Measurements from ENCODE around the gene CARNS1.

GRCh38 chr11:67432655-67433349, 17.3 kb downstream of the CARNS1 start:
- TF ChIP-seq CTCF (IDR thresholded peaks at IDR 0.05) (no peak), POLR2A (IDR thresholded peaks at IDR 0.05) (no peak), POLR2AphosphoS5 (IDR thresholded peaks at IDR 0.05) (no peak)

Measured in breast epithelium (tissue), 3 donors.